A549 (cell line): ENCODE data around the gene ANKS6. TPM values are rescaled to one million over a fixed set of nuclear protein-coding genes. Genes with fewer than 3 reads are reported as not detected.

Source experiments
- ATAC-seq, 2 experiments: fragments of 200-7000 bp in 1 of 2; fragments of >200 bp in 1 of 2; cut with Nextera tagmentation in 1 of 2; cut with Tn5 transposase in 1 of 2; 3 replicates each; pipeline versions ENCODE4 v1.8.0 to v1.9.1; 2018 to 2020; ENCODE audit warnings: mild to moderate bottlenecking in 1 of 2, moderate library complexity in 1 of 2
- CTCF ChIA-PET: fragments of 300-600 bp; sonication (Branson Sonifier 250); formaldehyde crosslinking; extraction: SDS; loops from one replicate; lab custom pipeline; 2021; ENCODE audit warnings: antibody characterized with exemption, inconsistent platforms; lab: Yijun Ruan, JAX
- POLR2A ChIA-PET: fragments of 350-600 bp; formaldehyde crosslinking; extraction: SDS; loops from one replicate; lab custom pipeline; 2021; ENCODE audit warnings: antibody characterized with exemption, inconsistent platforms; lab: Yijun Ruan, JAX
- DNase-seq, 2 experiments: peaks; one replicate each; pipeline versions ENCODE4 v3.0.0 to v3.0.0-alpha.2; 2011 to 2016; ENCODE audit warnings: low read depth in 1 of 2, low spot score in 1 of 2
- FAIRE-seq: peaks from 2 replicates; lab custom pipeline; 2011; peaks lifted over from hg19 to GRCh38; lab: Jason Lieb, UNC
- H3K27ac ChIP-seq, 2 experiments: fragments of >200 bp; sonication (Bioruptor Twin); formaldehyde crosslinking; 3 replicates each; pipeline ENCODE4 v1.5.1; 2016 to 2017
- H3K4me1 ChIP-seq: fragments of >200 bp; sonication (Bioruptor Twin); formaldehyde crosslinking; 3 replicates; pipeline ENCODE4 v1.6.1; 2016
- H3K4me2 ChIP-seq: fragments of >200 bp; sonication (Bioruptor Twin); formaldehyde crosslinking; 3 replicates; pipeline ENCODE4 v1.6.1; 2016
- H3K4me3 ChIP-seq: fragments of >200 bp; sonication (Bioruptor Twin); formaldehyde crosslinking; 3 replicates; pipeline ENCODE4 v1.5.1; 2016
- H3K9me3 ChIP-seq: fragments of >200 bp; sonication (Bioruptor Twin); formaldehyde crosslinking; 3 replicates; pipeline ENCODE4 v1.6.1; 2016
- ATOH8 ChIP-seq: fragments of 250-450 bp; sonication (Bioruptor Pico); IDR thresholded peaks from 2 replicates; pipeline ENCODE4 v1.5.0; 2020; ENCODE audit warnings: low read depth, mild to moderate bottlenecking, moderate library complexity
- BCL3 ChIP-seq: fragments of >200 bp; sonication (Bioruptor Twin); formaldehyde crosslinking; IDR thresholded peaks from 3 replicates; pipeline ENCODE4 v1.6.1; 2016
- BHLHE40 ChIP-seq: IDR thresholded peaks from 2 replicates; pipeline ENCODE4 v1.6.1; 2012; ENCODE audit warnings: low read depth, low read length, inconsistent platforms
- CTCF ChIP-seq: fragments of >200 bp; sonication (Bioruptor Twin); formaldehyde crosslinking; IDR thresholded peaks from 3 replicates; pipeline ENCODE4 v1.5.1; 2016
- FOSB ChIP-seq: fragments of 250-450 bp; sonication (Bioruptor Pico); IDR thresholded peaks from 2 replicates; pipeline ENCODE4 v1.5.0; 2020; ENCODE audit warnings: mild to moderate bottlenecking, moderate library complexity
- FOSL2 ChIP-seq, 2 experiments: fragments of 450-650 bp in 1 of 2; fragments of >200 bp in 1 of 2; sonication (Bioruptor Twin) in 1 of 2; formaldehyde crosslinking; IDR thresholded peaks; 2 replicates each; pipeline versions ENCODE4 v1.5.0 to v1.6.1; 2016 to 2020; ENCODE audit warnings: mild to moderate bottlenecking in 1 of 2, moderate library complexity in 1 of 2
- FOXS1 ChIP-seq: fragments of 250-450 bp; sonication (Bioruptor Pico); IDR thresholded peaks from 2 replicates; pipeline ENCODE4 v1.5.0; 2020; ENCODE audit warnings: mild to moderate bottlenecking, moderate library complexity
- HEYL ChIP-seq: fragments of 250-450 bp; sonication (Bioruptor Pico); IDR thresholded peaks from 2 replicates; pipeline ENCODE4 v1.8.0; 2021; ENCODE audit warnings: mild to moderate bottlenecking, moderate library complexity
- HOXB13 ChIP-seq: fragments of 250-450 bp; sonication (Bioruptor Pico); IDR thresholded peaks from 2 replicates; pipeline ENCODE4 v1.5.0; 2020; ENCODE audit warnings: low read depth, mild to moderate bottlenecking, moderate library complexity
- JUNB ChIP-seq: fragments of >200 bp; sonication (Bioruptor Twin); formaldehyde crosslinking; IDR thresholded peaks from 2 replicates; pipeline ENCODE4 v1.6.1; 2016
- KDM1A ChIP-seq: fragments of 200-600 bp; sonication (generic); IDR thresholded peaks from 2 replicates; pipeline ENCODE4 v1.6.1; 2016; ENCODE audit warnings: low read depth, mild to moderate bottlenecking
- NPAS2 ChIP-seq: fragments of 250-450 bp; sonication (Bioruptor Pico); IDR thresholded peaks from 2 replicates; pipeline ENCODE4 v1.8.0; 2022; ENCODE audit warnings: mild to moderate bottlenecking, moderate library complexity, borderline replicate concordance
- POLR2A ChIP-seq: IDR thresholded peaks from 2 replicates; pipeline ENCODE4 v1.6.1; 2012; ENCODE audit warnings: mild to moderate bottlenecking, low read length
- REST ChIP-seq: fragments of 200-600 bp; sonication (generic); IDR thresholded peaks from 2 replicates; pipeline ENCODE4 v1.6.1; 2016; ENCODE audit warnings: antibody characterized with exemption, mild to moderate bottlenecking, moderate library complexity
- SMC3 ChIP-seq: fragments of >200 bp; sonication (Bioruptor Twin); formaldehyde crosslinking; IDR thresholded peaks from 3 replicates; pipeline ENCODE4 v1.6.1; 2018; ENCODE audit warnings: inconsistent platforms
- TFCP2L1 ChIP-seq: fragments of 250-450 bp; sonication (Bioruptor Pico); IDR thresholded peaks from 2 replicates; pipeline ENCODE4 v1.5.0; 2021; ENCODE audit warnings: mild to moderate bottlenecking
- TP53 ChIP-seq: fragments of 250-450 bp; sonication (Bioruptor Pico); IDR thresholded peaks from 2 replicates; pipeline ENCODE4 v1.5.0; 2021; ENCODE audit warnings: mild to moderate bottlenecking, moderate library complexity
- ZC3H11A ChIP-seq: fragments of 450-650 bp; IDR thresholded peaks from 2 replicates; pipeline ENCODE4 v1.6.1; 2014; ENCODE audit warnings: antibody characterized with exemption, mild to moderate bottlenecking
- WGBS: methylation state at CpG from one replicate; pipeline ENCODE4 v1.1.6; 2017; ENCODE audit errors: missing lambda C conversion rate; 5-methylcytosine and 5-hydroxymethylcytosine counted together
- polyA plus RNA-seq, 4 experiments: library from polyadenylated mRNA; depleted of rRNA in 3 of 4; stranded (reverse); fragments of >200 nt; fragmentation: RNase III in 1 of 4; extraction: RNeasy Plus Mini Kit Qiagen cat#74134 plus additional on column Dnase treatment in 1 of 4; gene quantifications; 2 replicates in 3 of 4; 3 replicates in 1 of 4; pipeline ENCODE4 v1.2.3, GENCODE V29; 2011 to 2017

The ANKS6 gene
- polyA plus RNA-seq, 2 of the 4 experiments (the other 2 are of a cell fraction) = 14.7 to 15.2 TPM

- no peak for FAIRE-seq
Measured at GRCh38 chr9:98801969-98802371, 5.6 kb upstream of the ANKS6 start.

GRCh38 chr9:98801561-98801960 lies 5.2 kb upstream of the ANKS6 start:
- TF ChIP-seq TFCP2L1 = no peak
- no peak for TF ChIP-seq BCL3
- TF ChIP-seq ZC3H11A = no peak
- no peak for TF ChIP-seq TP53 (CRISPR knock-in tag)
- no peak for TF ChIP-seq SMC3
- TF ChIP-seq KDM1A = no peak
- TF ChIP-seq, all 56 proteins: peak for 0
- H3K4me1 ChIP-seq = peaks cover under 1% of the 10 kb centered on the region; the same call in 1 of the 3 replicates
- no peak for DNase-seq
- no peak for FAIRE-seq
- WGBS = 79% methylated on average over 1 of the region's 1 CpG
- peak; percentile 16 to 20; a peak in 2 of 6 replicates for ATAC-seq
- H3K4me2 ChIP-seq = no peak overlapping the region
- POLR2A ChIA-PET = interaction anchor here (0.6 kb wide), 1 partner anchor 92 kb away, joined by 3 read pairs; no protein-coding TSS in a partner anchor
- H3K4me3 ChIP-seq = no peak overlapping the region
- peaks cover 16% of the 10 kb centered on the region for H3K9me3 ChIP-seq
- H3K27ac ChIP-seq = no peak overlapping the region
- CTCF ChIA-PET = interaction anchor here (0.7 to 2.8 kb wide), 5 partner anchors 9 to 1421 kb away, joined by 3 to 12 read pairs (median 3); no protein-coding TSS in a partner anchor

More at GRCh38 chr9:98801969-98802371, 5.6 kb upstream of the ANKS6 start:
- TF ChIP-seq POLR2A = no peak
- no peak for TF ChIP-seq ZC3H11A
- TF ChIP-seq NPAS2 (CRISPR knock-in tag) = no peak
- TF ChIP-seq REST = no peak
- TF ChIP-seq FOXS1 (CRISPR knock-in tag) = no peak
- TF ChIP-seq ATOH8 (CRISPR knock-in tag) = no peak
- TF ChIP-seq, all 56 proteins: peak for 0
- H3K4me2 ChIP-seq = no peak overlapping the region
- POLR2A ChIA-PET = interaction anchor here (0.6 kb wide), 1 partner anchor 92 kb away, joined by 3 read pairs; no protein-coding TSS in a partner anchor
- WGBS = 30% methylated on average over 1 of the region's 1 CpG
- CTCF ChIA-PET = interaction anchor here (0.7 to 2.8 kb wide), 6 partner anchors 10 to 1420 kb away, joined by 3 to 12 read pairs (median 3); no protein-coding TSS in a partner anchor
- ATAC-seq = peak in 1 of 2 experiments; percentile 6; a peak in 1 of 6 replicates
- H3K4me1 ChIP-seq = peaks cover 5% of the 10 kb centered on the region; the same call in 2 of the 3 replicates
- no peak overlapping the region for H3K4me3 ChIP-seq
- H3K27ac ChIP-seq = no peak overlapping the region
- no peak for DNase-seq
- peaks cover 16% of the 10 kb centered on the region for H3K9me3 ChIP-seq

- peaks cover 11% of the 10 kb centered on the region; the same call in 1 of the 3 replicates for H3K4me1 ChIP-seq
- no peak overlapping the region for H3K4me2 ChIP-seq
- H3K27ac ChIP-seq = no peak overlapping the region
- no peak for TF ChIP-seq BCL3
- no peak for TF ChIP-seq FOSL2 (IDR thresholded peaks at IDR 0.05)
- TF ChIP-seq FOSL2 (CRISPR knock-in tag; IDR thresholded peaks at IDR 0.05) = no peak
- TF ChIP-seq HEYL (CRISPR knock-in tag) = no peak
- TF ChIP-seq HOXB13 (CRISPR knock-in tag) = no peak
- TF ChIP-seq BHLHE40 = no peak
- no peak for TF ChIP-seq JUNB
- no peak for TF ChIP-seq CTCF
- TF ChIP-seq TFCP2L1 = no peak
- TF ChIP-seq FOSB (CRISPR knock-in tag) = no peak
- TF ChIP-seq, all 56 proteins: peak for 0
- FAIRE-seq (no peak), ATAC-seq (no peak), DNase-seq (no peak)
- ChIA-PET POLR2A (no interaction called here), CTCF (interaction anchor here (1.0 to 4.4 kb wide), 3 partner anchors 9 to 50 kb away, joined by 4 to 41 read pairs (median 5); partner anchors contain the start of gene GALNT12)
- H3K9me3 ChIP-seq = peaks cover 16% of the 10 kb centered on the region
- H3K4me3 ChIP-seq = no peak overlapping the region
- WGBS = 62% methylated on average over 3 of the region's 3 CpGs
Measured at GRCh38 chr9:98798254-98798653, 1.9 kb upstream of the ANKS6 start.
